Measurements from ENCODE around the gene MBP.

The MBP gene

GRCh38 chr18:77046994-77047393, 85.6 kb downstream of the MBP start:
- no peak for DNase-seq (ENCODE audit: low spot score)
- no peak for TF ChIP-seq CTCF (IDR thresholded peaks at IDR 0.05; ENCODE audit: extremely low read depth, missing control alignments)

GRCh38 chr18:77046409-77046808, 86.2 kb downstream of the MBP start:
- no peak for TF ChIP-seq CTCF (IDR thresholded peaks at IDR 0.05; ENCODE audit: extremely low read depth, missing control alignments)
- no peak for DNase-seq (ENCODE audit: low spot score)

GRCh38 chr18:77045677-77046076, 86.9 kb downstream of the MBP start:
- no peak for TF ChIP-seq CTCF (IDR thresholded peaks at IDR 0.05; ENCODE audit: extremely low read depth, missing control alignments)
- DNase-seq (ENCODE audit: low spot score), result no peak

GRCh38 chr18:77044866-77045664, 87.5 kb downstream of the MBP start:
- no peak for DNase-seq (ENCODE audit: low spot score)
- no peak for TF ChIP-seq CTCF (IDR thresholded peaks at IDR 0.05; ENCODE audit: extremely low read depth, missing control alignments)

- DNase-seq (ENCODE audit: low spot score), result no peak
- TF ChIP-seq CTCF (IDR thresholded peaks at IDR 0.05; ENCODE audit: extremely low read depth, missing control alignments), result no peak
These were observed 88.9 kb downstream of the MBP start for GRCh38 chr18:77043541-77044280.

GRCh38 chr18:77042583-77042982, 90.0 kb downstream of the MBP start:
- no peak for TF ChIP-seq CTCF (IDR thresholded peaks at IDR 0.05; ENCODE audit: extremely low read depth, missing control alignments)
- no peak for DNase-seq (ENCODE audit: low spot score)

Data from GM20000 (cell line).